ENCODE data around the gene ICE2.

ICE2 gene

GRCh38 chr15:60442031-60442650 lies 36.8 kb downstream of the ICE2 start:
- H3K79me1 ChIP-seq (ENCODE audit: low read length): no peaks in the 10 kb centered on the region
- H3K27me3 ChIP-seq (ENCODE audit: insufficient read depth, low read length, poor library complexity): no peaks in the 10 kb centered on the region
- no peak overlapping the region for H2BK5ac ChIP-seq (ENCODE audit: low read length)
- H4K5ac ChIP-seq (ENCODE audit: low read length): no peak overlapping the region
- H3K18ac ChIP-seq (ENCODE audit: low read length): no peak overlapping the region
- H3K27ac ChIP-seq (ENCODE audit: low read depth, low read length): no peak overlapping the region
- no peak overlapping the region for H3K4ac ChIP-seq (ENCODE audit: low read depth, low read length)
- no peak overlapping the region for H3K23ac ChIP-seq (ENCODE audit: low read length)
- no peaks in the 10 kb centered on the region for H3K36me3 ChIP-seq (ENCODE audit: control insufficient read depth, insufficient read depth, low read length)
- no peak overlapping the region for H3K4me3 ChIP-seq (ENCODE audit: low read length)
- no peaks in the 10 kb centered on the region for H3K4me1 ChIP-seq (ENCODE audit: control insufficient read depth, low read depth, low read length)
- no peak overlapping the region for H3K9ac ChIP-seq (ENCODE audit: low read length)
- no peak overlapping the region for H3K56ac ChIP-seq (ENCODE audit: low read length)
- H2BK120ac ChIP-seq (ENCODE audit: low read depth, low read length): no peak overlapping the region
- H4K8ac ChIP-seq (ENCODE audit: low read depth, low read length): no peak overlapping the region
- H2AK5ac ChIP-seq (ENCODE audit: low read length): no peak overlapping the region
- H3K79me2 ChIP-seq (ENCODE audit: control insufficient read depth, insufficient read depth, low read length): no peaks in the 10 kb centered on the region
- no peak for DNase-seq
- no peak overlapping the region for H2BK15ac ChIP-seq (replicated peaks; ENCODE audit: low read depth)
- no CpG with 5 or more reads among the region's 2 CpGs for WGBS (ENCODE audit: extremely low coverage, insufficient coverage, low lambda C conversion rate)
- no peak overlapping the region for H3K4me2 ChIP-seq (ENCODE audit: low read length)

GRCh38 chr15:60441331-60441730 lies 37.6 kb downstream of the ICE2 start:
- H3K18ac ChIP-seq (ENCODE audit: low read length): no peak overlapping the region
- no peak overlapping the region for H3K56ac ChIP-seq (ENCODE audit: low read length)
- H3K4ac ChIP-seq (ENCODE audit: low read depth, low read length): no peak overlapping the region
- no peak for DNase-seq
- no peak overlapping the region for H4K8ac ChIP-seq (ENCODE audit: low read depth, low read length)
- WGBS (ENCODE audit: extremely low coverage, insufficient coverage, low lambda C conversion rate): no CpG with 5 or more reads among the region's 1 CpG
- no peak overlapping the region for H2BK120ac ChIP-seq (ENCODE audit: low read depth, low read length)
- no peak overlapping the region for H3K23ac ChIP-seq (ENCODE audit: low read length)
- H2BK5ac ChIP-seq (ENCODE audit: low read length): no peak overlapping the region
- no peaks in the 10 kb centered on the region for H3K4me1 ChIP-seq (ENCODE audit: control insufficient read depth, low read depth, low read length)
- H3K79me1 ChIP-seq (ENCODE audit: low read length): no peaks in the 10 kb centered on the region
- H3K36me3 ChIP-seq (ENCODE audit: control insufficient read depth, insufficient read depth, low read length): no peaks in the 10 kb centered on the region
- H3K4me3 ChIP-seq (ENCODE audit: low read length): no peak overlapping the region
- no peaks in the 10 kb centered on the region for H3K27me3 ChIP-seq (ENCODE audit: insufficient read depth, low read length, poor library complexity)
- H3K79me2 ChIP-seq (ENCODE audit: control insufficient read depth, insufficient read depth, low read length): no peaks in the 10 kb centered on the region
- no peak overlapping the region for H4K5ac ChIP-seq (ENCODE audit: low read length)
- H2BK15ac ChIP-seq (replicated peaks; ENCODE audit: low read depth): no peak overlapping the region
- H3K9ac ChIP-seq (ENCODE audit: low read length): no peak overlapping the region
- no peak overlapping the region for H3K4me2 ChIP-seq (ENCODE audit: low read length)
- no peak overlapping the region for H3K27ac ChIP-seq (ENCODE audit: low read depth, low read length)
- H2AK5ac ChIP-seq (ENCODE audit: low read length): no peak overlapping the region

GRCh38 chr15:60438646-60439045 lies 40.3 kb downstream of the ICE2 start:
- no peak overlapping the region for H2BK120ac ChIP-seq (ENCODE audit: low read depth, low read length)
- H3K27ac ChIP-seq (ENCODE audit: low read depth, low read length): no peak overlapping the region
- H3K36me3 ChIP-seq (ENCODE audit: control insufficient read depth, insufficient read depth, low read length): no peaks in the 10 kb centered on the region
- no peak for DNase-seq
- no peak overlapping the region for H2BK15ac ChIP-seq (replicated peaks; ENCODE audit: low read depth)
- H3K23ac ChIP-seq (ENCODE audit: low read length): no peak overlapping the region
- H3K4me2 ChIP-seq (ENCODE audit: low read length): no peak overlapping the region
- H3K9ac ChIP-seq (ENCODE audit: low read length): no peak overlapping the region
- no peaks in the 10 kb centered on the region for H3K79me2 ChIP-seq (ENCODE audit: control insufficient read depth, insufficient read depth, low read length)
- no CpG with 5 or more reads among the region's 1 CpG for WGBS (ENCODE audit: extremely low coverage, insufficient coverage, low lambda C conversion rate)
- H3K27me3 ChIP-seq (ENCODE audit: insufficient read depth, low read length, poor library complexity): no peaks in the 10 kb centered on the region
- no peaks in the 10 kb centered on the region for H3K4me1 ChIP-seq (ENCODE audit: control insufficient read depth, low read depth, low read length)
- no peak overlapping the region for H3K4me3 ChIP-seq (ENCODE audit: low read length)
- H3K79me1 ChIP-seq (ENCODE audit: low read length): no peaks in the 10 kb centered on the region
- H2AK5ac ChIP-seq (ENCODE audit: low read length): no peak overlapping the region
- H3K4ac ChIP-seq (ENCODE audit: low read depth, low read length): no peak overlapping the region
- no peak overlapping the region for H2BK5ac ChIP-seq (ENCODE audit: low read length)
- no peak overlapping the region for H4K5ac ChIP-seq (ENCODE audit: low read length)
- H4K8ac ChIP-seq (ENCODE audit: low read depth, low read length): no peak overlapping the region
- no peak overlapping the region for H3K56ac ChIP-seq (ENCODE audit: low read length)
- no peak overlapping the region for H3K18ac ChIP-seq (ENCODE audit: low read length)

- Histone ChIP-seq H3K9ac (ENCODE audit: low read length) (no peak overlapping the region), H3K4me2 (ENCODE audit: low read length) (no peak overlapping the region)
- WGBS (ENCODE audit: extremely low coverage, insufficient coverage, low lambda C conversion rate): no CpG with 5 or more reads among the region's 1 CpG
These were observed 50.0 kb downstream of the ICE2 start for GRCh38 chr15:60428935-60429334.

DNA sequence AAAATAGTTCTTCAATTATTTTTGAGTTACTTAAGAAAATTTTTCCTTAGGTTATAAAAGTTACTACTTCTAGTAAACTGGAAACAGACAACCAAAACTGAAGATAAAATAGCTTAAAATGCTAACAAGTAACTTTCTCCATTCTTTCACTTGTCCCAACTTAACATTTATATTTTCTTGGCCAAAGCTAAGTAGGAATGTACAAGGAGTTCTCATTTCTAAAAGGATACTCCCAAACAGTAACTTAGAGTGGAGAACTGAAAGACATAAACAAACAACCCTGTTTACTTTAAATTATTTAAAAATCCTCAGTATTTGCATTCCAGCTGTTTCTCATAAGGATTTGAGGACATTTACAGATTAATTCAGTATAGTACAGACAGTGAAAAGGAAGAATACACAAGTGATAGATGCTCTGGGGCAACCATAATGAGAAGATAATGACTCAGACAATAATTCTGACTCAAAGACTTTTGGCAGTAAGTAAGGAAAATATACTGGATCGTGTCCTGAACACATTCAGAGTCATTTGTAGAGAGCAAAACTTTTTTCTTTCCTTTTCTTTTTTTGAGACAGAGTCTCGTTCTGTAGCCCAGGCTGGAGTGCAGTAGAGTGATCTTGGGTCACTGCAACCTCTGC lies 52.0 kb downstream of the ICE2 start:
- Histone ChIP-seq H3K79me2 (ENCODE audit: control insufficient read depth, insufficient read depth, low read length) (no peaks in the 10 kb centered on the region), H2BK15ac (replicated peaks; ENCODE audit: low read depth) (no peak overlapping the region), H3K23ac (ENCODE audit: low read length) (no peak overlapping the region), H3K4ac (ENCODE audit: low read depth, low read length) (no peak overlapping the region), H3K4me3 (ENCODE audit: low read length) (no peak overlapping the region), H3K27me3 (ENCODE audit: insufficient read depth, low read length, poor library complexity) (no peaks in the 10 kb centered on the region), H3K9ac (ENCODE audit: low read length) (no peak overlapping the region), H2AK5ac (ENCODE audit: low read length) (no peak overlapping the region), H3K56ac (ENCODE audit: low read length) (no peak overlapping the region), H4K5ac (ENCODE audit: low read length) (no peak overlapping the region), H2BK120ac (ENCODE audit: low read depth, low read length) (no peak overlapping the region), H3K4me1 (ENCODE audit: control insufficient read depth, low read depth, low read length) (no peaks in the 10 kb centered on the region), H2BK5ac (ENCODE audit: low read length) (no peak overlapping the region), H3K4me2 (ENCODE audit: low read length) (no peak overlapping the region), H4K8ac (ENCODE audit: low read depth, low read length) (no peak overlapping the region), H3K18ac (ENCODE audit: low read length) (no peak overlapping the region), H3K27ac (ENCODE audit: low read depth, low read length) (no peak overlapping the region), H3K79me1 (ENCODE audit: low read length) (no peaks in the 10 kb centered on the region), H3K36me3 (ENCODE audit: control insufficient read depth, insufficient read depth, low read length) (peaks cover 3% of the 10 kb centered on the region)
- DNase-seq: no peak
- no CpG with 5 or more reads among the region's 2 CpGs for WGBS (ENCODE audit: extremely low coverage, insufficient coverage, low lambda C conversion rate)

More at GRCh38 chr15:60428935-60429334, 50.0 kb downstream of the ICE2 start:
- Histone ChIP-seq H4K5ac (ENCODE audit: low read length) (no peak overlapping the region), H3K56ac (ENCODE audit: low read length) (no peak overlapping the region), H3K18ac (ENCODE audit: low read length) (no peak overlapping the region), H3K27me3 (ENCODE audit: insufficient read depth, low read length, poor library complexity) (no peaks in the 10 kb centered on the region), H4K8ac (ENCODE audit: low read depth, low read length) (no peak overlapping the region), H3K79me1 (ENCODE audit: low read length) (no peaks in the 10 kb centered on the region), H3K4me3 (ENCODE audit: low read length) (no peak overlapping the region), H3K27ac (ENCODE audit: low read depth, low read length) (no peak overlapping the region), H3K4me1 (ENCODE audit: control insufficient read depth, low read depth, low read length) (no peaks in the 10 kb centered on the region), H2BK5ac (ENCODE audit: low read length) (no peak overlapping the region), H2AK5ac (ENCODE audit: low read length) (no peak overlapping the region), H3K23ac (ENCODE audit: low read length) (no peak overlapping the region), H2BK120ac (ENCODE audit: low read depth, low read length) (no peak overlapping the region), H2BK15ac (replicated peaks; ENCODE audit: low read depth) (no peak overlapping the region), H3K4ac (ENCODE audit: low read depth, low read length) (no peak overlapping the region), H3K36me3 (ENCODE audit: control insufficient read depth, insufficient read depth, low read length) (peaks cover 3% of the 10 kb centered on the region), H3K79me2 (ENCODE audit: control insufficient read depth, insufficient read depth, low read length) (no peaks in the 10 kb centered on the region)
- no peak for DNase-seq

DNA sequence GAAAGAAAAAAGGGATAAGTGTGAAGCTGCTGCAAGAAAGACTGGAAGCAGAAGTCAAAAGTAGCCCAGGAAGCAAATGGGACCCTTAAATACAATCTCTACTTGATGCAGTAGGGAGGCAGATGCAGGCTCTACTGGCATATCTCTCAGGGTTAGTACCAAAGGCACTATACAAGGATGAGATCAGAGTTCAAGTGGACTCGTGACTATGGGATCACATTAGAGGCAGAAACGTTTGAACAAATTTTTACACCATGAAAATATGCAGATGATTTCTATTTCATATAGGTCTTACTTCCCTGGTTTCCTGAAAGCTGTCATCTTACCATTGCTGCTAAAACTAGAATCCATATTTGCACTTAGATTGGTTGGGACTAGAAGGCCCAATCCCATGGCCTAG lies 53.5 kb downstream of the ICE2 start:
- H3K9ac ChIP-seq (ENCODE audit: low read length): no peak overlapping the region
- H4K5ac ChIP-seq (ENCODE audit: low read length): no peak overlapping the region
- no peak overlapping the region for H3K4ac ChIP-seq (ENCODE audit: low read depth, low read length)
- WGBS (ENCODE audit: extremely low coverage, insufficient coverage, low lambda C conversion rate): no CpG with 5 or more reads among the region's 2 CpGs
- H3K4me2 ChIP-seq (ENCODE audit: low read length): no peak overlapping the region
- no peak overlapping the region for H3K23ac ChIP-seq (ENCODE audit: low read length)
- no peaks in the 10 kb centered on the region for H3K79me2 ChIP-seq (ENCODE audit: control insufficient read depth, insufficient read depth, low read length)
- H2BK15ac ChIP-seq (replicated peaks; ENCODE audit: low read depth): no peak overlapping the region
- no peaks in the 10 kb centered on the region for H3K4me1 ChIP-seq (ENCODE audit: control insufficient read depth, low read depth, low read length)
- H2BK120ac ChIP-seq (ENCODE audit: low read depth, low read length): no peak overlapping the region
- H3K27me3 ChIP-seq (ENCODE audit: insufficient read depth, low read length, poor library complexity): no peaks in the 10 kb centered on the region
- no peak overlapping the region for H3K4me3 ChIP-seq (ENCODE audit: low read length)
- no peak overlapping the region for H4K8ac ChIP-seq (ENCODE audit: low read depth, low read length)
- DNase-seq: no peak
- H2AK5ac ChIP-seq (ENCODE audit: low read length): no peak overlapping the region
- H3K27ac ChIP-seq (ENCODE audit: low read depth, low read length): no peak overlapping the region
- H2BK5ac ChIP-seq (ENCODE audit: low read length): no peak overlapping the region
- H3K18ac ChIP-seq (ENCODE audit: low read length): no peak overlapping the region
- H3K36me3 ChIP-seq (ENCODE audit: control insufficient read depth, insufficient read depth, low read length): no peaks in the 10 kb centered on the region
- H3K79me1 ChIP-seq (ENCODE audit: low read length): no peaks in the 10 kb centered on the region
- H3K56ac ChIP-seq (ENCODE audit: low read length): no peak overlapping the region
